Measurements from ENCODE around the gene TCEANC2. TPM values are rescaled to one million over a fixed set of nuclear protein-coding genes. Genes with fewer than 3 reads are reported as not detected.

The TCEANC2 gene
- total RNA-seq, 1 donor from 2014 or later: 0.64 TPM

GRCh38 chr1:54124472-54124871, 71.1 kb downstream of the TCEANC2 start:
- H3K4me1 ChIP-seq: peaks cover 0 to 3% of the 10 kb centered on the region in 2 donors
- H3K27me3 ChIP-seq: no peaks in the 10 kb centered on the region
- no peak overlapping the region for H3K4me3 ChIP-seq
- no peak for DNase-seq (ENCODE audit: low spot score in 2 of 2)
- H3K27ac ChIP-seq: no peak overlapping the region
- H3K36me3 ChIP-seq: no peaks in the 10 kb centered on the region
- intact Hi-C loops (cut with DNase I): loop anchor here (5.0 kb wide), 2 partner anchors 148 to 283 kb away; partner anchors contain the start of gene SSBP3
- no peak for TF ChIP-seq CTCF (IDR thresholded peaks at IDR 0.05)
- no peaks in the 10 kb centered on the region for H3K9me3 ChIP-seq

GRCh38 chr1:54124906-54125305, 71.5 kb downstream of the TCEANC2 start:
- intact Hi-C loops (cut with DNase I): loop anchor here (5.0 kb wide), 2 partner anchors 147 to 282 kb away; partner anchors contain the start of gene SSBP3
- Histone ChIP-seq H3K4me3 (no peak overlapping the region), H3K4me1 (peaks cover 0 to 3% of the 10 kb centered on the region in 2 donors), H3K27ac (no peak overlapping the region), H3K27me3 (no peaks in the 10 kb centered on the region), H3K36me3 (no peaks in the 10 kb centered on the region), H3K9me3 (no peaks in the 10 kb centered on the region)
- no peak for DNase-seq (ENCODE audit: low spot score in 2 of 2)
- no peak for TF ChIP-seq CTCF (IDR thresholded peaks at IDR 0.05)

GRCh38 chr1:54125386-54126070, 72.1 kb downstream of the TCEANC2 start:
- no peaks in the 10 kb centered on the region for H3K36me3 ChIP-seq
- H3K4me1 ChIP-seq: peaks cover 0 to 3% of the 10 kb centered on the region in 2 donors
- no peak for DNase-seq (ENCODE audit: low spot score in 2 of 2)
- no peaks in the 10 kb centered on the region for H3K27me3 ChIP-seq
- intact Hi-C loops (cut with DNase I): no loop called here
- H3K27ac ChIP-seq: no peak overlapping the region
- H3K9me3 ChIP-seq: no peaks in the 10 kb centered on the region
- no peak for TF ChIP-seq CTCF (IDR thresholded peaks at IDR 0.05)
- H3K4me3 ChIP-seq: no peak overlapping the region

GRCh38 chr1:54126271-54126815, 72.9 kb downstream of the TCEANC2 start:
- Histone ChIP-seq H3K36me3 (no peaks in the 10 kb centered on the region), H3K27me3 (no peaks in the 10 kb centered on the region), H3K9me3 (no peaks in the 10 kb centered on the region), H3K4me1 (peaks cover 0 to under 1% of the 10 kb centered on the region in 2 donors), H3K27ac (no peak overlapping the region), H3K4me3 (no peak overlapping the region)
- DNase-seq (ENCODE audit: low spot score in 2 of 2): no peak
- TF ChIP-seq CTCF (IDR thresholded peaks at IDR 0.05): no peak
- intact Hi-C loops (cut with DNase I): no loop called here

GRCh38 chr1:54127594-54128300, 74.3 kb downstream of the TCEANC2 start:
- H3K27me3 ChIP-seq: no peaks in the 10 kb centered on the region
- no peak overlapping the region for H3K27ac ChIP-seq
- H3K36me3 ChIP-seq: no peaks in the 10 kb centered on the region
- no peaks in the 10 kb centered on the region for H3K9me3 ChIP-seq
- no peaks in the 10 kb centered on the region for H3K4me1 ChIP-seq
- no peak for DNase-seq (ENCODE audit: low spot score in 2 of 2)
- intact Hi-C loops (cut with DNase I): no loop called here
- TF ChIP-seq CTCF (IDR thresholded peaks at IDR 0.05): no peak
- H3K4me3 ChIP-seq: no peak overlapping the region
